GM21825 (cell line): ENCODE data around the gene PTTG1IP.

Experiments used
- ATAC-seq: cut with Tn5 transposase; IDR thresholded peaks from one replicate; pipeline ENCODE4 v1.9.1; 2021; ENCODE audit warnings: mild to moderate bottlenecking, moderate library complexity; ENCODE audit not compliant: unreplicated experiment

The PTTG1IP gene

DNA sequence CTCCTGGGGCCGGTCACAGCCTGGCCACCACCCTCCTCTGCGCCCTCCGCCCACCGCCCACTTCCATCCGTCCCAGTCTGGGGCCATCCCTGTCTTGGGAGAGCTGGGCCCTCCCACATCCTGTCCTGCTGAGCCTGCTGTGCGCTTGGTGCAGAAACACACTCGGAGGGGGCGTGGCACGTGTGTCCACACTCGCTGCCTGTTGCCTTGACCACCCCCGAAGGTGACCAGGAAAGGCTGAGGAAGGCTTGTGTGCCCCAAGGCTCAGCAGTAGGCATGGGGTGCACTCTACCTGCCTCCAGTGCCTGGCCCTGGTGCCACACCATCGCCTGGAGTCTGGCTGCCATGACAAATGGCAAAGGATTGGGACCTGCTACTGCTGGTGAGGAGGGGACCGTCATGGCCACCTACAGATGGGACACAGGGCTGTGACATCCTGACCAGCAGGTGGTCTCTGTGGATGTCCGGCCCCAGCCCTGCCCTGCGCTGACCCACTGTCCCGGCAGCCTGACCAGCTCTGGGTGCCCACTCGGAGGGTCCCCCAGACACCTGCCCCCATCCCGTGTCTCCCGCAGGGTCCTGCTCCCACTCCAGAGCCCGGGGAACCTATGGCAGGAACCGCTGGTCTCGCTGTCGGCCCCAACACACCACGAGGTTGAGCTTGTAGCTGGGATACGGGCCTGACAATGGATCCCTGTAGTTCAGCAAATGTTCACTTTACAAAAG is 23.2 kb upstream of the PTTG1IP start:
- no peak for ATAC-seq

DNA sequence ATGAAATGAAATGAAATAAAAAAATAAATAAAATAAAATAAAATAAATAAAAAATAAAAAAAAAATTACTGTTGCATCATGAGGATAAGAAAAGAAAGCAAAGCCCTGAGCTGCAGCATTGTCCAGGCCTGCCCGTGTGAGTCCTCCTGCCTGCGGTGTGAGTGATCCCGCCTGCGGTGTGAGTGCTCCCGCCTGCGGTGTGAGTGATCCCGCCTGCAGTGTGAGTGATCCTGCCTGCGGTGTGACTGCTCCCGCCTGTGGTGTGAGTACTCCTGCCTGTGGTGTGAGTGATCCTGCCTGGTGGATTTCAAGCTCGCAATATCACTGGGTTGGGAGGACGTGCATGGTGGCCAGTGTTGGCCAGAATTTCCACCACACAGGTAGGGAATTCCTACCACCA is 22.4 kb upstream of the PTTG1IP start:
- no peak for ATAC-seq

DNA sequence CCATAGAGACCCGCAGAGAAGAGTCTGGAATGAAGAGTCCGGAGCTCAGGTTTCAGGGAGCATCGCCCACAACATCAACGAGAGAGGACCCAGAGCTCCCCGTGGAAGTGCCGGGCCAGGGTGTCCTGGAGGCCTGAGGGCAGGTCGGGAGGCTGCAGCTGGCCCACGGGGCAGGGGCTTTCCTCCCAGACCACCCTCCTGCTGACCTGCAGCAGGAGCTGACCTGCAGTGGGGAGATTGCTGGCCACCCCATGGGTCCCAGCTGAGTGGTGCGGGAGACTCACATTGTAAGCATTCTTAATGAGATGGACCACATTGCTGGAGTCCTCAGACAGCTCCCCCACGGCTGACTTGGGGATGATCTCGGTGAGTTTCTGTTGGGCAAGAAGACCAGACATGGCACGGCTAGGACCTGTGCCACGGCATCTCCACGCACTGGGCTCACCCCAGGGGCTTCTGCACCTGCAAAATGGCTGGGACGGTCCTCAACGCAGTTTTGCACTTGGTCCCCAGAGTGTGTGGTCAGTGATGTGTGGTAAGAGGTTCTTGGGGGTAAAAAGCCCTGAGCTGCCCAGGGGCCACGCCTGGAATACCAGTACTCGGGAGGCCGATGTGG is 21.3 kb upstream of the PTTG1IP start:
- ATAC-seq: no peak

DNA sequence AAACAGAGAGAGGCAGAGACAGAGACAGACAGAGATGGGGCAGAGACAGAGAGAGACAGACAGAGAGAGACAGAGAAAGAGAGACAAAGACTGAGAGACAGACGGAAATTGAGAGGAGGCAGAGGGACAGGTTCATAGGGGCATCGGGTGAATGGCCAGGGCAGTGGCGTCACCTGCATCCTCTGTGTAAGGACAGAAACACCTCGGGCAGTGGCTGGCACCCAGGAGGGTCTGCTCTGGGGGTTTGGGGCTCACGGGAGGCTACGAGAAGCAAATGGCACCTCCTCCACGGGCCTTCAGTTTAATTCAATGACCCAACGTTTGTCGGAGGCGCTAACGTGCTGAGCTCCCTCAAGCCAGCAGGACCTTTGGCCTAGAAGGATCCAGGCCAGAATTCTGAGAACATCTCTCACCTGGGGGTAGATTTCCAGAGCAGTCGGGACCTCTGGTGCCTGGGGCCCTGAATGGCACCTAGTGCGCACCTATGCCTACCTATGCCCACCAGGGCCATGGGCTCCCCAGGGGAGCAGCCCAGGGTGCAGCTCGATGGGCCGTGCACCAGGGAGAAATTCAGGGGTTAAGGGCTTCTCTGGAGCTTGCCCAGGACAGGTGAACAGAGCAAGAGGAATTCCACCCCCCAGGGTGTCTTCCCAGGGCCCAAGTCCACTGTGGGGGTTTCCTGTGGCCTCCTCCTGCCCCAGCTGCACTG is 20.6 kb upstream of the PTTG1IP start:
- no peak for ATAC-seq

DNA sequence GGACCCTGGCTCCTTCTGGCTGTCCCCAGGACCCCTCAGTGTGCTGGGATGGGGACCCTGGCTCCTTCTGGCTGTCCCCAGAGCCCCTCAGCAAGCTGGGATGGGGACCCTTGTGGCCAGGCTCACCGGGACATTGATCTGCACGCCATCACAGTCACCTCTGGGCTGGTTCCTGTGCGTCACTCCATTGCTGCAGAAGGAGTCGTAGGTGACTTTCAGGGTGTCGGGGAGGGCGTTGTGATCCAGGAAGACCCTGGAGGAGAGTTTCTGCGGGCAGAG is 19.7 kb upstream of the PTTG1IP start:
- no peak for ATAC-seq

DNA sequence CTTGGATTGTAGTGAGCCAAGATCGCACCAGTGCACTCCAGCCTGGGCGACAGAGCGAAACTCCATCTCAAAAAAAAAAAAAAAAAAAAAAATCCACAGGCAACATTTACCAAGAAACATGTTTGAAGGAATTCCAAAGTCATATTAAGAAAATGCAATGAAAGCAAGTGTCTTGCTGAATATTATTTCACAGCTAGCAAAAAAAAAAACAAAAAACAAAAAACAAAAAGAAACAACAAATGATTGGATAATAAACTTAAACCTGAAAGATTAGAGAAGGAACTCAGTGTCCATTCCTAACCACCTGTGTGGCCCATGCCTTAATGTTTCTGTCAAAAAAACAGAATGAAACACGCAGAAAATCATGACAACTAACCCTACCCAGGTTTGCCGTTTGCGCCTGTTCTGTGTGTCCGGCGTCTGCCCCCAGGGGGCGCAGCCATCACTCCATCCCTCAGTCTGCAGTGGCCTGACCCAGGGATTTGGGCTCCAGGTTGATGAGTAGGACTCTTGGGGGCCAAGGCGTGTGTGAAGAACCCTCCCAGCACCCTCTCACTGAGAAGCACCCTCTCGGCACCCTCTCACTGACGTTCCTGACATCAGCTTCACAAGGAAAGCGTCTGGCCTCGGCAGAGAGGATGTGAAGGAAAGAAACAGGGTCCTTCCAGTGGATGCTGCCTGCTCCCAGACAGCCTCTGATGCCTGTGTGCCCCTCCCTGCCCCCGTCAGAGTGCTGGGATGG is 19.2 kb upstream of the PTTG1IP start:
- ATAC-seq: peak; percentile 50

DNA sequence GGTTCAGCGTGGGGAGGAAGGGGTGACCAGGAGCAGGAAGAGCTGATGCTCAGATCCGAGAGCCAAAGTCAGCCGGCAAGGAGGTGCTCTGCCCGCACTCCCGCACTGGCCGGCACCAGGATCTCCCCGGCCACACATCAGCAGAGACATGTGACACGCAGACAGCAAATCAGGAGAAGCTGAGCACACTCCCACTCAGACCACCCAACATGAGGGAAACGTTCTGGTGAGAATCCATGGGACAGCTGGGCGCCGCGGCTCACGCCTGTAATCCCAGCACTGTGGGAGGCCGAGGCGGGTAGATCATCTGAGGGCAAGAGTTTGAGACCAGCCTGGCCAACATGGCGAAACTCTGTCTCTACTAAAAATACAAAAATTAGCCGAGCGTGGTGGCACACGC is 18.6 kb upstream of the PTTG1IP start:
- ATAC-seq: no peak

DNA sequence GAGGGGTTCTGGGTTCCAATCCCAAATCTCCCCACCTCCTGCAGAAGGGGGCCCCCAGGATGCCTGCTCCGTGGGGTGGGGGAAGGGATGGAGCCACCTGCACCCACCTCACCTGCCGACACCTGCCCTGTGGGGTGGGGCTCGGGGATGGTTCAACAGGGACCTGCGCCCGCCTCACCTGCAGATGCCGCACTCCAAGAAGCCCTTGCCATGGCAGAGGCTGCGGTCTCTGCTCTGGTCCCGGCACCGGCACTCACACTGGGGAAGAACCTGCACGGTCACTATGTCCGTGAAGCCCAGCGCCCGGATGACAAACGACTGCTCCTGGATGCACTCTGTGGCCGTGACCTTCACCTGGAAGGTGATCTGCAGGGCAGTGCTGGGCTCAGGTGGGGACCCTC is 18.1 kb upstream of the PTTG1IP start:
- no peak for ATAC-seq

DNA sequence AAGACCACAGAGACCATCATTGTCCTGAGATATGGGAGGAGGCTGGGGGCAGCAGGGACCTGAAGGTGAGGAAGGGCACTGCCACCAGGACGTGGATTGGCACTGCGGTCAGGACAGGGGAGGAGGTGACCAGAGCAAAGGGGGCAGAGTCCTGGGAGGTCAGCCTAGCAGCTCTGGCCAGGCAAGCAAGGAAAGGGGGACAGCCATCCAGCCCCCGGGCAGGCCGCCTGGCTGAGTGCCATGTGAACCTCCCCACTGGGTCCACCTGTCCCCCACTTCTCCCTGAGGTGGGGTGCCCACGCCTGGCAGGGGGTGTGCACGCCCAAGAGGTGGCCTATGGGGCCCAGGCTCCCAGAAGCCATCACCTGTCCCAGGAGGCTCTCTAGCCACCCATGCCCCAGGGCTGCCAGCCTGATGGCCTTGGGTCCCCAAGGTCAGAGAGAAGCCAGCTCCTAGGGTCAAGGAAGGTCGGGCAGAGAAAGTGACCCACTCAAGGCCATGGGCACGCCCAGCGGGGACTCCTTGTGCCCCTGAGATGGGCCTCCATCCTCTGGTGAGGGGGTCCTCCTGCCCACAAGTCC is 17.6 kb upstream of the PTTG1IP start:
- no peak for ATAC-seq

DNA sequence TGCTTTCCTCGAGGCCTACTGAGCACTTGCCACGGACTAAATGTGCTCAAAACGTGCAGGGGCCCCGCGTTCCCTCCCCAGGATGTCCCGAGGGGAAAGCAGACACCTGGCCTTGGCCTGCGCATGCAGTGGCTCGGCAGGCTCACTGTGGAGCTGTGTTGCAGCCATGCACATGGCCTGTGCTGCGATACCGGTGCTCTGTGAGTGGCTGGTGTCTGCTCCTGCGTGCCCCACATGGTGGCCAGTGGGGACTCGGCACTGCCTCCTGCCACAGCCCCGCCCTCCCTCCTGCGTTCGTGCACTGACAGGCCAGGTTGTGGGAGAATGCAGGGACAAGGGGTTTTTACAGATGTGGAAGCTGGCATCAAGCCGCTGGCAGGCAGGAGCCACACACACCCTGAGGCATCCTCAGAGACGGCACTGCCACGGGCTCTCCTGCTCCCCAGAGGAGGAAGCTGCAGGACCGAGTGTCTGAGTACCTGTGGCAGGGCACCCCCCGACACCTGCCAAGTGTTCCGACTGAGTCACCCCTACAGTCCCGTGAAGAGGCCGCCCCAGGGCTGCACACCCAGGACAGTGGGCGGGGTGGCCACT is 16.9 kb upstream of the PTTG1IP start:
- ATAC-seq: no peak

DNA sequence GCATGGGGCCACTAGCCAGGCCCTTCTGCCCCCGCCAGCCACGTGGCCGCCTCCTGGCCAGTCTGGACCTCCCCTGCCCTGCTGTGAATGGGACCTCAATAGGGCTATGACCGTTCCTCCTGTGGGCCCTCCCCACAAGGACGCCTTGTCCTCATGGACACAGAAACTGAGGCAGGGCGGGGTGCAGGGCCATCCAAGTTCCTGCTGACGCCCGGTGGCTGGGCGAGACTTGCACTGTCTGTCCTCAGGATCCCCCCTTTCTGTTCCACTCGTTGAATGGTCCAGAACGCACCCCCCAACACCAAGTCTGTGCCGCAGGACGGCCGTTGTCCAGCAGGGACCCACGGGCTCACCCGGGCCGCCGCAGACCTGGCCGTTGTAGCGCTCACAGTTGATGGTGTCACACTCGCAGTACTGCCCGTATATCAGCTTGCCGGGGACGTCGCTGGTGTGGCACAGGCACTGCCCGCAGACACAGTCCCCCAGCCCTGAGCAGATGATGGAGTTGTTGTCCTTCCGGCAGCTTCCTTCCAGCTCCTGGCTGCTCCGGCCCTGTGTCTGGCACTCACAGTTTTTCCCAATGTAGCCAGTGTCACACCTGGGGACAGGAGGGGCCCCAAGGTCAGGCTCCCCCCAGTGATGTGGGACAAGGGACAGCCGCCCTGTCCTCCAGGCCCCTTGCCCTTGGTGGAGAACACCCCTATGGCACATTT is 16.3 kb upstream of the PTTG1IP start:
- ATAC-seq: no peak

DNA sequence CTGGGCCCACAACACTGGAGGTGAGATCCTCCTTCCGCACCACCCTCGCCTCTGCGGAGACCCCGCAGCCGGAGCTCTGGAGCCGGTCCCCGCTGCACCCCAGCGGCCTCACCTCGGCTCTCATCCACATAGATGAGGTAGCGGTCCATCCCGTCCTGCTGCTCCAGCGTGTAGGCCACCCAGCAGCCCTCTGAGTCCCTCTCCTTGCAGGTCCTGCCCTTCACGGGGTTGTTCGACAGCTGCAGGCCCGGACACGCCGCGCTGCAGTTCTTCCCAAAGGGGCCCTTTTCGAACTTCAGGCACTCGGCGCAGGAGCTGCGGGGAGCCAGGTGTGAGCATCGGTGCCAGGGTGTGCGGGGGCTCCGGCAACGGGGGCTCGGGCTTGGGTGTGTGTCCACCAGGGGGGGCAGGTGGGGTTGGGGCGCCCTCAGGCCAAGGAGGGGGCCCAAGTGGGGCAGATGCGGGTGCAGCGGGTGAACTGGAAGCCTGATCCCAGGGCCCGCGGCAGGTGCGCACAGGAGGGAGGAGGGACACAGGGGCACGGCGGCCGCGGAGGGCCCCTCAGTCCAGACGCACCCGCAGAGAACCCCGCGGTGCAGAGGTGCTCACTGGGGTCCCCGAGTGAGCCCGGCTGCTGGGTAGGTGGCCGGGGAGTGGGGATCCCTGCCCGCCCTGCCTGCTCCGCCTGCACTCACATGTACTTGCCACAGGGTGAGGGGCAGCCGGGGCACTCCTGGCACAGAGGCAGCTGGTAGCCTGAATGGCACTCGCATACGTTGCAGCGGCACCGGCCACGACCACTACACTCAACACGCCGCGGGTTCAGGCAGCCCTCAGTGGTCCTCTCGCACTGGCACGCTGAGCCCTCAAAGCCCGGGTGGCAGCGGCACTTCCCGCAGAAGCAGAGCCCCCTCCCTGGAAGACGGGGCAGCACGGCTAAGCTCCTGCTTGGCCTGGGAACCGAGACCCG is 15.4 kb upstream of the PTTG1IP start:
- ATAC-seq: no peak

DNA sequence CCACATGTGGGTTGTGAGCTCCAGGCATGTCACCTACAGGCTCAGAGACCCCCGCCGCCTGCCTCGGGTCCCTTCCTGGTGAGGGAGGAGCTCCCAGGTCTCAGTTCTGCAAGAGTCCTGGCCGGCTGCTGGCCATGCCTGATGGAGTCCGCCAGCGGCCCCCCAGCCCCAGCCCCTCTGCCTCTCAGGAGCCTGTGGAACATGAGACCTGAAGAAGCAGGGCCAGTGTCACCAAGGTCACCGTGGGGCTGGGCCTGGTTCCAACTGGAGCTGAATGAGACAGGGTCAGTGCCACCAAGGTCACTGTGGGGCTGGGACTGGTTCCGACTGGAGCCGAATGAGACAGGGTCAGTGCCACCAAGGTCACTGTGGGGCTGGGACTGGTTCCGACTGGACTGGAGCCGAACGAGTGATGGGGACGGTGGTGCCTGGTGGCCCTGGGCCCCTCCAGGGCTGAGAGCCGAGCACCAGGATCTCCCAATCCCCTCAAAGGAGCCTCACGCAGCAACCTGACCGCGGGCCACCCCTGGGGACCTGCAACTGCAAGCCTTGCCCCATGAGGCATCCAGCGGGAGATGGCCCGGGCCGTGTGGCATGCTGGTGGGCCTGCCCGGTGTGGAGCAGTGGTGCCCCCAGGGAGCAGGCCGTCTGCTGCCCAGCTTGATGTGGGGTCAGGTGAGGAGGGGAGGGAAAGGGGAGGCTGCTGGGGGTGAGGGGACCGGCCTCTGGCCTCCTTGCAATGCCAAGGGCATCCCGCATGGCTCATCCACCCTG is 14.5 kb upstream of the PTTG1IP start:
- ATAC-seq: no peak

DNA sequence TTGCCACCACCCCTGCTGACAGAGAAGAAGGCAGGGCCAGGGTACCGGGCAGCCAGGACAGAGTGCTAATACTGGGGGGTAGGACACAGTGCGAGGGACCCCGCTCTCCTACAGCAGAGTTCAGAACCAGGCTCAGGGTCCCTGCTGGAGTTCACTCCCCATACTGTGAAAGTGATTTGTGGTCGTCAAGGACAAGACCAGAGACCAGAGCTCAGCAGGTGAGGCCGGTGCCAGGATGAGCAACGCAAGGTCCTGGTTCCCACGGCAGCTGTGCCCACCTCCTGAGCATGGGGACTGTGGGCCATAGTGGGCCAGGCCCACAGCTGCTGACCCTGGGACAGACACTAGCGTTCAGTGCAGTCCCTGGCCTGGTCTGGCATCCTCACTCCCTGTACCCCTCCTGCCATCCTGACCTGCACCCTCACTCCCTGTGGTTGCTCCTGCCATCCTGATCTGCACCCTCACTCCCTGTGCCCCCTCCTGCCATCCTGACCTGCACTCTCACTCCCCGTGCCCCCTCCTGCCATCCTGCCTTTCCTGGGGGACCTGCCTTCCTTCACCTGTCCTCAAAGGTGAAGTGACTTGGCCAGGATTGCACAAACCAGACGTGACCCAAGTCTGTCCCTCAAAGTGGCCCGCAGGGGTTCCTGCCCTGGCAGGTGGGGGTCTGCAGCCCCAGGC is 13.8 kb upstream of the PTTG1IP start:
- no peak for ATAC-seq

DNA sequence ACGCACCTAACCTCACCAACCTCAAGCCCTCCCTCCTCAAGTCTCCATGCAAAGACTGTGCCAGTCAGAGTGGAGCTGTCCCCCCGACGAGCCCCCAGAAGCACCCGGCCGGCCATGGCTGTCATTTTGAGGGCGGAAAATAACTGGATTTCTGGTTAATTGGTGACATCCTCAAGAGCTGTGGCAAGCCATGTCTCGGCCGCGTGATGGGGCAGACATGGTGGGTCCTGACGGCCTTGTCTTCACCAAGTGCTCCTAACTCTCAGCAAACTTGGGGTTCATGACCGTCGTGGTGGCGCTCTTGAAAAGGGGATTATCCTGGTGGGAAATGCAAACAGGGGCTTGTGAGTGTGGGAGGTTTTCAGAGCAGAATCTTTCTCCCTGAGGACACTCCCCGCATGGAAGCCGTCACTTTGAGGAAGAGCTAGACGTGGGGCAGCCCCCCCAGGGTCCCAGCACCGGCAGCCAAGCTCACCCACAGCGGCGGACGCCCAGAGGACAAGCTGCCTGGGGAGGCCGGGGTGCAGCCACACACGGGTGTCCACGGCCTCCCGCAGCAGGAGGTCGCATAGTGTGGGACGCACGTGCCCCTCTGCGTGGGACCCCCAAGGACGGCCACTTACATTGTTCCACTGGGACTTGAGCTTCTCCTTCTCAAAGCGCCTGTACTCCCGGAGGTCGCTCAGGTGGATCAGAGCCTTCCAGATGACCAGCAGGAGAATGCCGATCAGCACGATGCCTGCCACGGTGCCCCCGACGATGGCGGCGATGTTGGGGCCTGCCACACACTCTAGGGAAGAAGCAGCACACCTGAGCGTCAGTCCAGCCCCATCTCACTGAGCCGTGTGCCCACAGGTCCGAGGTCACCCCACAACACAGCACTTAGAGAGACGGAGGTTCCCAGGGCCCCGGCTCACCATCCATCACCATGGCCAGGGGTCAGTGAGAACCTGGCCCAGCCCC is 12.9 kb upstream of the PTTG1IP start:
- ATAC-seq: no peak

DNA sequence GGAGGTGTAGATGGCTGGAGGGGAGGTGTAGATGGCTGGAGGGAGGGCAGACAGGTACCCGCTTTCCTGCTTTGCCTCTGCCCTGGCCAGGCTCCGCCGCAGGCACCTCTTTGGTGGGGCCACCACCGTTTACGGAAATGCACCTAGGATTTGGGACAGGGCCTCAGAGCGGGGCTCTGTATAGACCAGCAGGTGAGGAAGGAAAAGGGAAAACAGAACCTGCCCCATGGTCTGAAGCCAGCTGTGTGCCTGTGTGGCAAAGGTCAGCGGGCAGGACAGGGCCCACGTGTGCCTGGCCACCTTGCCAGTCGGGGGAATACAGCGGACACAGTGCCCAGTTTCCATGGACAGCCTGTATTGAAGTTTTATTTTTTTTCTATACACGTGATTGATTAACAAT is 12.1 kb upstream of the PTTG1IP start:
- no peak for ATAC-seq

DNA sequence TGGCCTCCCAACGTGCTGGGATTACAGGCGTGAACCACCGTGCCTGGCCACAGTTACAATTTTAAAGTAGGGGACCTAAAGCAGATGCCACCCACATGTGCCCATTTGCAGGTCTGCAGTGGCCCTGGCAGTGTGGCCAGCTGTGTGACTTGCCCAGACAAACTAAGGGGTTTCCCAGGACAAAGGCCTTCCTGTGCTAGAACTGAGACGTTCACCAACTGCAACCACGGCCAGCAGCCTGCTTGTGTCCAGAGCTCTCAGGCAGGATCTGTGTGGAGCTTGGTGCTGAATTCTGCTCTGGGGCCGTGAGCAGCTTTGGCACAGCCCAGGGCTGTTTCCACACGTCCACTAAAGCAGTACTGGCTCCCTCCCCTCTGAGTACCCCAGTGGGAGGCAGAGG is 10.6 kb upstream of the PTTG1IP start:
- ATAC-seq: no peak
